Measurements from ENCODE around the gene ECHDC3. TPM values are rescaled to one million over a fixed set of nuclear protein-coding genes. Genes with fewer than 3 reads are reported as not detected.

ECHDC3 gene
- total and polyA plus RNA-seq, 2 of the 8 experiments (the other 6 are each of a cell fraction or from before 2014, with no cell fraction given), result 15.6 to 19.9 TPM

GRCh38 chr10:11810973-11811372 lies 68.8 kb downstream of the ECHDC3 start (continued):
- TF ChIP-seq BRCA1 (IDR thresholded peaks at IDR 0.05; ENCODE audit: low read depth, low read length), result no peak

Data from H1 (cell line).